Measurements from ENCODE around the gene MPV17L2. TPM values are rescaled to one million over a fixed set of nuclear protein-coding genes. Genes with fewer than 3 reads are reported as not detected.
A peak's percentile ranks its signal among the peaks of the same experiment; 100 is the strongest.

The MPV17L2 gene
- total and polyA plus RNA-seq, 2 experiments from 2014 or later: 22.4 to 31.8 TPM

GRCh38 chr19:18159810-18160209, 33.2 kb upstream of the MPV17L2 start:
- no peak overlapping the region for H3K4me3 ChIP-seq
- TF ChIP-seq EZH2phosphoT487 (IDR thresholded peaks at IDR 0.05; ENCODE audit: low read depth, severe bottlenecking, unreplicated experiment) (no peak), CTCF (IDR thresholded peaks at IDR 0.05; ENCODE audit: poor library complexity) (no peak), EZH2 (IDR thresholded peaks at IDR 0.05; ENCODE audit: borderline replicate concordance) (no peak)
- no peaks in the 10 kb centered on the region for H3K27me3 ChIP-seq
- H3K4me2 ChIP-seq: no peak overlapping the region
- H3K4me1 ChIP-seq (ENCODE audit: insufficient read depth): peaks cover 15% of the 10 kb centered on the region
- H3K79me2 ChIP-seq: peaks cover 32% of the 10 kb centered on the region
- H3K9me2 ChIP-seq (replicated peaks; ENCODE audit: insufficient read depth): no peaks in the 10 kb centered on the region
- WGBS (ENCODE audit: low lambda C conversion rate, missing lambda C conversion rate): 93% methylated on average over 10 of the region's 10 CpGs
- no peaks in the 10 kb centered on the region for H3K9me3 ChIP-seq (ENCODE audit: low read depth)
- no peak overlapping the region for H3K27ac ChIP-seq
- no peaks in the 10 kb centered on the region for H3K36me3 ChIP-seq (replicated peaks; ENCODE audit: insufficient read depth, low read depth)
- DNase-seq (ENCODE audit: low spot score): no peak
- H4K20me1 ChIP-seq (ENCODE audit: insufficient read depth, poor library complexity, severe bottlenecking): peaks cover 8% of the 10 kb centered on the region
- H2AFZ ChIP-seq: no peak overlapping the region

GRCh38 chr19:18160493-18160970, 32.5 kb upstream of the MPV17L2 start:
- TF ChIP-seq EZH2 (IDR thresholded peaks at IDR 0.05; ENCODE audit: borderline replicate concordance): no peak
- no peak for TF ChIP-seq CTCF (IDR thresholded peaks at IDR 0.05; ENCODE audit: poor library complexity)
- no peak for TF ChIP-seq EZH2phosphoT487 (IDR thresholded peaks at IDR 0.05; ENCODE audit: low read depth, severe bottlenecking, unreplicated experiment)
- no peaks in the 10 kb centered on the region for H3K9me3 ChIP-seq (ENCODE audit: low read depth)
- H3K36me3 ChIP-seq (replicated peaks; ENCODE audit: insufficient read depth, low read depth): no peaks in the 10 kb centered on the region
- H3K4me1 ChIP-seq (ENCODE audit: insufficient read depth): peaks cover 15% of the 10 kb centered on the region
- no peaks in the 10 kb centered on the region for H3K27me3 ChIP-seq
- H2AFZ ChIP-seq: no peak overlapping the region
- peaks cover 25% of the 10 kb centered on the region for H3K79me2 ChIP-seq
- H3K4me3 ChIP-seq: no peak overlapping the region
- peaks cover 8% of the 10 kb centered on the region for H4K20me1 ChIP-seq (ENCODE audit: insufficient read depth, poor library complexity, severe bottlenecking)
- WGBS (ENCODE audit: low lambda C conversion rate, missing lambda C conversion rate): 91% methylated on average over 13 of the region's 13 CpGs
- peak overlapping the region; percentile 68 for H3K4me2 ChIP-seq
- H3K9me2 ChIP-seq (replicated peaks; ENCODE audit: insufficient read depth): no peaks in the 10 kb centered on the region
- H3K27ac ChIP-seq: no peak overlapping the region
- DNase-seq (ENCODE audit: low spot score): peak; percentile 7

GRCh38 chr19:18160971-18161635, 31.9 kb upstream of the MPV17L2 start:
- Histone ChIP-seq H3K79me2 (peaks cover 19% of the 10 kb centered on the region), H3K36me3 (replicated peaks; ENCODE audit: insufficient read depth, low read depth) (no peaks in the 10 kb centered on the region), H3K4me3 (no peak overlapping the region), H3K27ac (no peak overlapping the region), H3K4me1 (ENCODE audit: insufficient read depth) (peaks cover 15% of the 10 kb centered on the region), H3K9me3 (ENCODE audit: low read depth) (no peaks in the 10 kb centered on the region), H3K4me2 (peak overlapping the region; percentile 68), H3K27me3 (no peaks in the 10 kb centered on the region), H4K20me1 (ENCODE audit: insufficient read depth, poor library complexity, severe bottlenecking) (peaks cover 8% of the 10 kb centered on the region), H3K9me2 (replicated peaks; ENCODE audit: insufficient read depth) (no peaks in the 10 kb centered on the region), H2AFZ (no peak overlapping the region)
- TF ChIP-seq EZH2phosphoT487 (IDR thresholded peaks at IDR 0.05; ENCODE audit: low read depth, severe bottlenecking, unreplicated experiment) (no peak), CTCF (IDR thresholded peaks at IDR 0.05; ENCODE audit: poor library complexity) (peak; percentile 49)
- peak; percentile 90 for DNase-seq (ENCODE audit: low spot score)
- 16% methylated on average over 28 of the region's 66 CpGs for WGBS (ENCODE audit: low lambda C conversion rate, missing lambda C conversion rate)
